Vagina (tissue), 2 donors: ENCODE data around the gene POU2F2. TPM values are rescaled to one million over a fixed set of nuclear protein-coding genes. Genes with fewer than 3 reads are reported as not detected.

ENCODE experiments used
- DNase-seq, 2 donors: peaks; one replicate each; pipeline ENCODE4 v3.0.0-alpha.2; 2017; ENCODE audit errors: extremely low spot score in 2 of 2
- H3K27ac ChIP-seq: fragments of 200-600 bp; sonication (generic); one replicate; pipeline ENCODE4 v1.5.1; 2019
- H3K27me3 ChIP-seq: fragments of 200-600 bp; sonication (generic); one replicate; pipeline ENCODE4 v1.5.1; 2019
- H3K36me3 ChIP-seq, 2 donors: fragments of 200-600 bp; sonication (generic); one replicate each; pipeline ENCODE4 v1.5.1; 2017 to 2019
- H3K4me1 ChIP-seq: fragments of 200-600 bp; sonication (generic); one replicate; pipeline ENCODE4 v1.5.1; 2019
- H3K4me3 ChIP-seq, 2 donors: fragments of 200-600 bp; sonication (generic); 1 replicate in 1 of 2; 2 replicates in 1 of 2; pipeline ENCODE4 v1.5.1; 2016 to 2019
- H3K9me3 ChIP-seq: fragments of 200-600 bp; sonication (generic); one replicate; pipeline ENCODE4 v1.5.1; 2019
- POLR2A ChIP-seq, 2 donors: fragments of 450-650 bp; IDR thresholded peaks; one replicate each; pipeline ENCODE4 v1.6.1; 2017; ENCODE audit warnings: antibody characterized with exemption in 2 of 2, mild to moderate bottlenecking in 2 of 2, moderate library complexity in 2 of 2
- POLR2AphosphoS5 ChIP-seq, 2 donors: sonication (generic); formaldehyde crosslinking; IDR thresholded peaks; one replicate each; pipeline ENCODE4 v1.9.0; 2017; ENCODE audit warnings: antibody characterized with exemption in 2 of 2, mild to moderate bottlenecking in 2 of 2, low read depth in 1 of 2; ENCODE audit not compliant: insufficient read depth in 1 of 2
- intact Hi-C: fragments of 100-400 bp; cut with DNase I; formaldehyde crosslinking; loops from one replicate; pipeline ENCODE4 v1.15.1; 2023
- total RNA-seq: library from RNA; depleted of rRNA; stranded (reverse); fragments of >200 nt; gene quantifications from one replicate; pipeline ENCODE4 v1.2.3, GENCODE V29; 2016
- TF ChIP-seq, protein P1 (sequence below), 3 experiments: fragments of 450-650 bp in 2 of 3; fragments of 200-600 bp in 1 of 3; sonication (generic) in 1 of 3; IDR thresholded peaks; one replicate each; pipeline ENCODE4 v1.5.1; 2017 to 2019; ENCODE audit warnings: antibody characterized with exemption in 3 of 3, mild to moderate bottlenecking in 2 of 3, moderate library complexity in 2 of 3

POU2F2 gene
- total RNA-seq, 1 donor from 2014 or later, result 0.74 TPM

DNA sequence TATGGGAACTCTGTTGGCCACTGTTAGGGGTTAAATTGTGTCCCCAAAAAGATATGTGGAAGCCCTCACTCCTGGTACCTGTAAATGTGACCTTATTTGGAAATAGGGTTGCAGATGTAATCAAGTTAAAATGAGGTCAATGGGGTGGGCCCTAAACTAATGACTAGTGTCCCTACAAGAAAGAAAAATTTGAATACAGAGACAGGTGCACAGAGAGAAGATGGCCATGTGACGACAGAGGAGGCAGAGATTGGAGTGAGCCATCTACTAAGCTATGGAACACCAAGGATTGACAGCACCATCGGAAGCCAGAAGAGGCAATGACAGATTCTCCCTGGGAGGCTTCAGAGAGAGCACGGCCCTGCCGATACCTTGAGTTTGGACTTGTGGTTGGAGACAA lies 16.5 kb downstream of the POU2F2 start:
- H3K27ac ChIP-seq, result no peak overlapping the region
- intact Hi-C loops, result no loop called here
- H3K4me1 ChIP-seq, result peaks cover 5% of the 10 kb centered on the region
- H3K36me3 ChIP-seq, result no peaks in the 10 kb centered on the region
- H3K4me3 ChIP-seq, result no peak overlapping the region
- no peaks in the 10 kb centered on the region for H3K27me3 ChIP-seq
- H3K9me3 ChIP-seq, result no peaks in the 10 kb centered on the region
- TF ChIP-seq, protein P1, sequence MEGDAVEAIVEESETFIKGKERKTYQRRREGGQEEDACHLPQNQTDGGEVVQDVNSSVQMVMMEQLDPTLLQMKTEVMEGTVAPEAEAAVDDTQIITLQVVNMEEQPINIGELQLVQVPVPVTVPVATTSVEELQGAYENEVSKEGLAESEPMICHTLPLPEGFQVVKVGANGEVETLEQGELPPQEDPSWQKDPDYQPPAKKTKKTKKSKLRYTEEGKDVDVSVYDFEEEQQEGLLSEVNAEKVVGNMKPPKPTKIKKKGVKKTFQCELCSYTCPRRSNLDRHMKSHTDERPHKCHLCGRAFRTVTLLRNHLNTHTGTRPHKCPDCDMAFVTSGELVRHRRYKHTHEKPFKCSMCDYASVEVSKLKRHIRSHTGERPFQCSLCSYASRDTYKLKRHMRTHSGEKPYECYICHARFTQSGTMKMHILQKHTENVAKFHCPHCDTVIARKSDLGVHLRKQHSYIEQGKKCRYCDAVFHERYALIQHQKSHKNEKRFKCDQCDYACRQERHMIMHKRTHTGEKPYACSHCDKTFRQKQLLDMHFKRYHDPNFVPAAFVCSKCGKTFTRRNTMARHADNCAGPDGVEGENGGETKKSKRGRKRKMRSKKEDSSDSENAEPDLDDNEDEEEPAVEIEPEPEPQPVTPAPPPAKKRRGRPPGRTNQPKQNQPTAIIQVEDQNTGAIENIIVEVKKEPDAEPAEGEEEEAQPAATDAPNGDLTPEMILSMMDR (IDR thresholded peaks at IDR 0.05), result no peak
- TF ChIP-seq POLR2A (IDR thresholded peaks at IDR 0.05), result no peak
- TF ChIP-seq POLR2AphosphoS5 (IDR thresholded peaks at IDR 0.05; ENCODE audit: insufficient read depth in 1 of 2, low read depth in 1 of 2), result no peak
- DNase-seq, result no peak

DNA sequence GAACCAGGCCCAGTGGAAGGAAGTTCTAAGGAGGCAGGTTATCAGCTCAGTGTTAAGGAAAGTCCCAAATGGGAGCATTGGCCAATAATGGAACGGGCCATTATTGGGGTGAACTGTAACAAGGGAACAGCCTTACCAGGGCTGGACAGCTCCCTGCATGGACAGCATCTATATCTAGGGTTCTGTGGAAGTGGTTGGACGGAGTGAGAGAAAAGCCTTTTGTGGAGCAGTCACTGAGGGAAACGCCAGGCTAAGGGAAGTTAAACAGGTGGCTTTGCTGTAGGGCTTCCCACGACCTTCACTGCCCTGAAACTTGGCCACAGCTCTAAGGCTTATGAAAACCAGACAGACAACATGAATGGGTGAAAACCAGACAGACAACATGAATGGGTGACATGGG lies 17.0 kb downstream of the POU2F2 start:
- no peak for DNase-seq
- Histone ChIP-seq H3K4me1 (peaks cover 5% of the 10 kb centered on the region), H3K36me3 (no peaks in the 10 kb centered on the region), H3K27ac (no peak overlapping the region), H3K27me3 (no peaks in the 10 kb centered on the region), H3K9me3 (no peaks in the 10 kb centered on the region), H3K4me3 (no peak overlapping the region)
- intact Hi-C loops, result no loop called here
- TF ChIP-seq POLR2A (IDR thresholded peaks at IDR 0.05), result no peak
- TF ChIP-seq POLR2AphosphoS5 (IDR thresholded peaks at IDR 0.05; ENCODE audit: insufficient read depth in 1 of 2, low read depth in 1 of 2), result no peak
- TF ChIP-seq, protein P1 (IDR thresholded peaks at IDR 0.05), result no peak

DNA sequence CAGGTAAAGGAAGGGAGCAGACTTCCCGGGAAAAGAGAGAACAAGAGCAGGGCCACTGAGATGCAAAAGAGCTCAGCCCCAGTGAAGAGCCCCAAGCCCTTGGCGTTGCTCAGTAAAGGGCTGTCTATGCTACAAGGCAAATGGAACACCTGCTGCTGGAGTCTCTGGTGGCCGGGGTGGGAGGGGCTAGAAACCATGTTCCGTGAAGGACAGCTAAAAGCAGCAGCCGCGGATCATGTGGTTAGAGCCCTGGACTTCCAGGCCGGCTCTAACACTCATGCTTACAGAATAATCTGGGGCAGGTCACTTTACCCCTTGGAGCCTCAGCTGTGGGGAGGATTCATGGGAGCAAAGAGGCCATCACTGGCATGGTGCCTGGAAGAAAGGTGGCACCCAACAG lies 17.8 kb downstream of the POU2F2 start:
- Histone ChIP-seq H3K4me3 (no peak overlapping the region), H3K4me1 (peaks cover 5% of the 10 kb centered on the region), H3K36me3 (no peaks in the 10 kb centered on the region), H3K9me3 (no peaks in the 10 kb centered on the region), H3K27ac (no peak overlapping the region), H3K27me3 (no peaks in the 10 kb centered on the region)
- no peak for DNase-seq
- intact Hi-C loops, result no loop called here
- no peak for TF ChIP-seq POLR2A (IDR thresholded peaks at IDR 0.05)
- TF ChIP-seq, protein P1 (IDR thresholded peaks at IDR 0.05), result no peak
- no peak for TF ChIP-seq POLR2AphosphoS5 (IDR thresholded peaks at IDR 0.05; ENCODE audit: insufficient read depth in 1 of 2, low read depth in 1 of 2)

- Histone ChIP-seq H3K36me3 (no peaks in the 10 kb centered on the region), H3K27ac (no peak overlapping the region), H3K4me1 (peaks cover 5% of the 10 kb centered on the region), H3K9me3 (no peaks in the 10 kb centered on the region), H3K27me3 (no peaks in the 10 kb centered on the region), H3K4me3 (no peak overlapping the region)
- intact Hi-C loops, result no loop called here
- no peak for DNase-seq
- TF ChIP-seq POLR2AphosphoS5 (IDR thresholded peaks at IDR 0.05; ENCODE audit: insufficient read depth in 1 of 2, low read depth in 1 of 2), result no peak
Observed at GRCh38 chr19:42113641-42114348, 18.5 kb downstream of the POU2F2 start.

- TF ChIP-seq, protein P1 (IDR thresholded peaks at IDR 0.05), result no peak
- no peak for TF ChIP-seq POLR2AphosphoS5 (IDR thresholded peaks at IDR 0.05; ENCODE audit: insufficient read depth in 1 of 2, low read depth in 1 of 2)
- no peak for TF ChIP-seq POLR2A (IDR thresholded peaks at IDR 0.05)
- Histone ChIP-seq H3K36me3 (no peaks in the 10 kb centered on the region), H3K27ac (no peak overlapping the region), H3K4me1 (peaks cover 5% of the 10 kb centered on the region), H3K27me3 (no peaks in the 10 kb centered on the region), H3K4me3 (no peak overlapping the region), H3K9me3 (no peaks in the 10 kb centered on the region)
- no peak for DNase-seq
- intact Hi-C loops, result no loop called here
Observed at GRCh38 chr19:42111811-42112210, 20.4 kb downstream of the POU2F2 start.
